PFSK-1 (cell line): ENCODE measurements around the gene ANKRD18B.

Experiments used
- FOXP2 ChIP-seq: optimal IDR thresholded peaks from 2 replicates; pipeline ENCODE3; 2011; ENCODE audit warnings: borderline replicate concordance, control low read depth, inconsistent platforms; ENCODE audit not compliant: insufficient read depth; ENCODE audit errors: extremely low read length, extremely low read depth
- POLR2AphosphoS5 ChIP-seq: IDR thresholded peaks from 2 replicates; pipeline ENCODE4 v1.6.1; 2012; ENCODE audit warnings: low read depth, mild to moderate bottlenecking, control low read depth, low read length, moderate library complexity
- SIN3A ChIP-seq: IDR thresholded peaks from 2 replicates; pipeline ENCODE4 v1.6.1; 2012; ENCODE audit warnings: mild to moderate bottlenecking, low read length, moderate library complexity, borderline replicate concordance; ENCODE audit not compliant: insufficient read depth
- TAF1 ChIP-seq: IDR thresholded peaks from 2 replicates; pipeline ENCODE4 v1.6.1; 2012; ENCODE audit warnings: low read length, control low read depth, borderline replicate concordance; ENCODE audit not compliant: insufficient read depth
- TF ChIP-seq, protein P1 (sequence below), 2 experiments: IDR thresholded peaks; 2 replicates each; pipeline versions ENCODE4 v1.6.1 to v1.8.0; 2011 to 2012; ENCODE audit warnings: low read depth in 2 of 2, low read length in 2 of 2, control low read depth in 1 of 2, inconsistent platforms in 1 of 2, mild to moderate bottlenecking in 1 of 2, moderate library complexity in 1 of 2; ENCODE audit not compliant: insufficient read depth in 1 of 2

Gene ANKRD18B

DNA sequence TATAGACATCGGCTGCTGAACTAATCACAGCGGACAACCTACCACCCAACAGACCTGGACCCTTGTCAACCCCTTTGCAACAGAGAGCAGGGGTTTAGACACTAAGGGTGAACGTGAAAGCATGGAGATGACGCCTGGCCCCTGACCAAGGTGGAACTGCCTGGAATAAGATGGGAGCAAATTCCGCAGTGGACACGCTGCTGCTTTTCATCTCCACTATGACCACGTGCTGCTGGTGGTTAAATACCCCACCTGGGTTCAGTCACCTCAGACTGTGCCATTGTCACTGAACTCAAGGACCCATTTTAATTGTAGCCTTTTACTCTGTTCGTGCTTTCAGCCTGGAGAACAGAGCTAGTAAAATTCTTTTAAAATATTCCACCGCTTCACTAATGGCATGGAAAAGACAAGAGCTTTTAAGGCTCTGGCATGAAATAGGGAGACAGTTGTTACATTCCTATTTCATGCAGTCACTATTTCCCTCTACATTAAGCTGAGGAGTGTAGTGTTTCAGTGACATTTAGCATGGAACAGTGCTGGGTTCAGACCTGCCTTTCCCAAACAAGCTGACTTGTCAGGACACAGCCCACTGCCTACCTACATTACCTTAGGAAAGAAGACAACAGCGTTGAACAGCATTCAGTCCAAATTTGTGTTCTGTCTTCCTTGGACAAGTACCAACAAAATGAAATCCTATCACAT lies 96.8 kb downstream of the ANKRD18B start:
- TF ChIP-seq POLR2AphosphoS5 (no peak), TAF1 (no peak), SIN3A (no peak), FOXP2 (no peak)
- TF ChIP-seq, protein P1, sequence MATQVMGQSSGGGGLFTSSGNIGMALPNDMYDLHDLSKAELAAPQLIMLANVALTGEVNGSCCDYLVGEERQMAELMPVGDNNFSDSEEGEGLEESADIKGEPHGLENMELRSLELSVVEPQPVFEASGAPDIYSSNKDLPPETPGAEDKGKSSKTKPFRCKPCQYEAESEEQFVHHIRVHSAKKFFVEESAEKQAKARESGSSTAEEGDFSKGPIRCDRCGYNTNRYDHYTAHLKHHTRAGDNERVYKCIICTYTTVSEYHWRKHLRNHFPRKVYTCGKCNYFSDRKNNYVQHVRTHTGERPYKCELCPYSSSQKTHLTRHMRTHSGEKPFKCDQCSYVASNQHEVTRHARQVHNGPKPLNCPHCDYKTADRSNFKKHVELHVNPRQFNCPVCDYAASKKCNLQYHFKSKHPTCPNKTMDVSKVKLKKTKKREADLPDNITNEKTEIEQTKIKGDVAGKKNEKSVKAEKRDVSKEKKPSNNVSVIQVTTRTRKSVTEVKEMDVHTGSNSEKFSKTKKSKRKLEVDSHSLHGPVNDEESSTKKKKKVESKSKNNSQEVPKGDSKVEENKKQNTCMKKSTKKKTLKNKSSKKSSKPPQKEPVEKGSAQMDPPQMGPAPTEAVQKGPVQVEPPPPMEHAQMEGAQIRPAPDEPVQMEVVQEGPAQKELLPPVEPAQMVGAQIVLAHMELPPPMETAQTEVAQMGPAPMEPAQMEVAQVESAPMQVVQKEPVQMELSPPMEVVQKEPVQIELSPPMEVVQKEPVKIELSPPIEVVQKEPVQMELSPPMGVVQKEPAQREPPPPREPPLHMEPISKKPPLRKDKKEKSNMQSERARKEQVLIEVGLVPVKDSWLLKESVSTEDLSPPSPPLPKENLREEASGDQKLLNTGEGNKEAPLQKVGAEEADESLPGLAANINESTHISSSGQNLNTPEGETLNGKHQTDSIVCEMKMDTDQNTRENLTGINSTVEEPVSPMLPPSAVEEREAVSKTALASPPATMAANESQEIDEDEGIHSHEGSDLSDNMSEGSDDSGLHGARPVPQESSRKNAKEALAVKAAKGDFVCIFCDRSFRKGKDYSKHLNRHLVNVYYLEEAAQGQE (IDR thresholded peaks at IDR 0.05; ENCODE audit: insufficient read depth in 1 of 2, low read depth in 2 of 2, low read length in 2 of 2) = no peak
